ENCODE measurements around the gene SERF1A.
"Not testable (repeated sequence)": the region's sequence is repeated elsewhere in the genome, so short reads cannot be mapped to it uniquely, and the experiment has no call there.

Gene SERF1A

GRCh38 chr5:70900533-70901271, at the start of gene SERF1A:
Gene SERF1A, plus strand, starts transcription at chr5:70900669. Its CDS starts 201 bp downstream, at chr5:70900870.
- FAIRE-seq = not testable (repeated sequence)

GRCh38 chr5:70866778-70867177, 33.7 kb upstream of the SERF1A start:
- not testable (repeated sequence) for FAIRE-seq

- FAIRE-seq = not testable (repeated sequence)
Measured at GRCh38 chr5:70870626-70871025, 29.8 kb upstream of the SERF1A start.

GRCh38 chr5:70896076-70896475, 4.4 kb upstream of the SERF1A start:
- not testable (repeated sequence) for FAIRE-seq

- not testable (repeated sequence) for FAIRE-seq
Measured at GRCh38 chr5:70901272-70901571, 753 bp downstream of the SERF1A start.

- not testable (repeated sequence) for FAIRE-seq
Measured at GRCh38 chr5:70906624-70907023, 6.2 kb downstream of the SERF1A start.

GRCh38 chr5:70916829-70917228, 16.4 kb downstream of the SERF1A start:
- not testable (repeated sequence) for FAIRE-seq

GRCh38 chr5:70925211-70925562, 24.7 kb downstream of the SERF1A start:
- not testable (repeated sequence) for FAIRE-seq

- not testable (repeated sequence) for FAIRE-seq
Measured at GRCh38 chr5:70931709-70932368, 31.4 kb downstream of the SERF1A start.

- FAIRE-seq = not testable (repeated sequence)
Measured at GRCh38 chr5:70932560-70932959, 32.1 kb downstream of the SERF1A start.

GRCh38 chr5:70953068-70953467, 52.6 kb downstream of the SERF1A start:
- FAIRE-seq = not testable (repeated sequence)

Measured in A204.1 (cell line).